ENCODE results near the gene SEMA4C.

Gene SEMA4C

GRCh38 chr2:96870626-96871255, 861 bp upstream of the SEMA4C start:
- in situ Hi-C loops (cut with MboI; ENCODE audit: low sequenced_read_pairs, unreplicated experiment) = no loop called here
- no peak for DNase-seq (ENCODE audit: low spot score)
- TF ChIP-seq CTCF (IDR thresholded peaks at IDR 0.05; ENCODE audit: borderline replicate concordance, control extremely low read depth, extremely low read depth, insufficient read depth, missing control alignments) = no peak

GRCh38 chr2:96869281-96869821, 529 bp downstream of the SEMA4C start:
- no peak for DNase-seq (ENCODE audit: low spot score)
- TF ChIP-seq CTCF (IDR thresholded peaks at IDR 0.05; ENCODE audit: borderline replicate concordance, control extremely low read depth, extremely low read depth, insufficient read depth, missing control alignments) = no peak
- in situ Hi-C loops (cut with MboI; ENCODE audit: low sequenced_read_pairs, unreplicated experiment) = no loop called here

GRCh38 chr2:96868555-96869280, 1.2 kb downstream of the SEMA4C start:
- TF ChIP-seq CTCF (IDR thresholded peaks at IDR 0.05; ENCODE audit: borderline replicate concordance, control extremely low read depth, extremely low read depth, insufficient read depth, missing control alignments) = peak; percentile 87
- peak; percentile 91 for DNase-seq (ENCODE audit: low spot score)
- in situ Hi-C loops (cut with MboI; ENCODE audit: low sequenced_read_pairs, unreplicated experiment) = no loop called here

- DNase-seq (ENCODE audit: low spot score) = no peak
- no peak for TF ChIP-seq CTCF (IDR thresholded peaks at IDR 0.05; ENCODE audit: borderline replicate concordance, control extremely low read depth, extremely low read depth, insufficient read depth, missing control alignments)
- in situ Hi-C loops (cut with MboI; ENCODE audit: low sequenced_read_pairs, unreplicated experiment) = no loop called here
Measured at GRCh38 chr2:96867756-96868554, 1.9 kb downstream of the SEMA4C start.

GRCh38 chr2:96866986-96867755, 2.7 kb downstream of the SEMA4C start:
- DNase-seq (ENCODE audit: low spot score) = no peak
- TF ChIP-seq CTCF (IDR thresholded peaks at IDR 0.05; ENCODE audit: borderline replicate concordance, control extremely low read depth, extremely low read depth, insufficient read depth, missing control alignments) = no peak
- in situ Hi-C loops (cut with MboI; ENCODE audit: low sequenced_read_pairs, unreplicated experiment) = no loop called here

- DNase-seq (ENCODE audit: low spot score) = no peak
- in situ Hi-C loops (cut with MboI; ENCODE audit: low sequenced_read_pairs, unreplicated experiment) = no loop called here
- TF ChIP-seq CTCF (IDR thresholded peaks at IDR 0.05; ENCODE audit: borderline replicate concordance, control extremely low read depth, extremely low read depth, insufficient read depth, missing control alignments) = no peak
Measured at GRCh38 chr2:96866586-96866985, 3.3 kb downstream of the SEMA4C start.
